K562 (cell line): Measurements from ENCODE around the gene OR51B5. TPM values are rescaled to one million over a fixed set of nuclear protein-coding genes. Genes with fewer than 3 reads are reported as not detected.

ENCODE experiments used
- ATAC-seq: fragments of 200-7000 bp; cut with Tn5 transposase; 3 replicates; pipeline ENCODE4 v1.9.1; 2020; ENCODE audit warnings: moderate library complexity
- BruUV-seq: library from RNA; stranded (reverse); fragments of 400-500 nt; replicated peaks from 2 replicates; lab custom pipeline; 2021; lab: Mats Ljungman, UMichigan
- CTCF ChIA-PET: fragments of 300-600 bp; formaldehyde crosslinking; extraction: SDS; loops from one replicate; lab custom pipeline; 2021; ENCODE audit warnings: low intra/inter-chr PET ratio; lab: Yijun Ruan, JAX
- POLR2A ChIA-PET: fragments of 300-600, 350-650 bp; sonication (Branson Sonifier 250); formaldehyde crosslinking; extraction: SDS; loops from one replicate; lab custom pipeline; 2021; ENCODE audit warnings: antibody characterized with exemption, inconsistent platforms; lab: Yijun Ruan, JAX
- DNase-seq, 4 experiments: peaks; one replicate each; pipeline versions ENCODE4 v3.0.0 to v3.0.0-alpha.2; 2011 to 2018; ENCODE audit warnings: low spot score in 3 of 4, mixed read lengths in 3 of 4; ENCODE audit errors: extremely low read depth in 1 of 4
- FAIRE-seq: peaks from 2 replicates; lab custom pipeline; 2011; peaks lifted over from hg19 to GRCh38; lab: Jason Lieb, UNC
- H2AFZ ChIP-seq: 2 replicates; pipeline ENCODE4 v1.6.0; 2011; ENCODE audit warnings: low read depth, low read length, control low read depth, inconsistent platforms
- H3K27ac ChIP-seq: fragments of 200-600 bp; 3 replicates; pipeline ENCODE4 v1.8.0; 2011; ENCODE audit warnings: low read depth, mild to moderate bottlenecking, control low read depth, inconsistent platforms, low read length, moderate library complexity, mixed read lengths; ENCODE audit errors: extremely low read depth
- H3K27me3 ChIP-seq, 2 experiments: fragments of 300-600 bp in 1 of 2; 2 replicates in 1 of 2; 3 replicates in 1 of 2; pipeline versions ENCODE4 v1.6.0 to v1.8.0; 2011; ENCODE audit warnings: inconsistent platforms in 2 of 2, low read length in 2 of 2, mild to moderate bottlenecking in 1 of 2, mixed read lengths in 1 of 2, moderate library complexity in 1 of 2; ENCODE audit not compliant: control insufficient read depth in 2 of 2, insufficient read depth in 2 of 2
- H3K36me3 ChIP-seq: fragments of 300-600 bp; 3 replicates; pipeline ENCODE4 v1.8.0; 2011; ENCODE audit warnings: mild to moderate bottlenecking, low read length, inconsistent platforms; ENCODE audit not compliant: control insufficient read depth, insufficient read depth
- H3K4me1 ChIP-seq, 2 experiments: fragments of 200-600 bp in 1 of 2; replicated peaks in 1 of 2; 2 replicates in 1 of 2; 3 replicates in 1 of 2; pipeline versions ENCODE4 v1.5.1 to v1.8.0; 2011; ENCODE audit warnings: inconsistent platforms in 2 of 2, low read length in 2 of 2, mild to moderate bottlenecking in 1 of 2, mixed read lengths in 1 of 2, moderate library complexity in 1 of 2; ENCODE audit not compliant: control insufficient read depth in 2 of 2, insufficient read depth in 2 of 2
- H3K4me2 ChIP-seq: 2 replicates; pipeline ENCODE4 v1.6.1; 2011; ENCODE audit warnings: low read length, control low read depth, inconsistent platforms, mixed read lengths; ENCODE audit not compliant: insufficient read depth
- H3K4me3 ChIP-seq: fragments of 200-600 bp; sonication (generic), shearing (Covaris generic); 2 replicates; pipeline ENCODE4 v1.5.1; 2016; ENCODE audit warnings: control low read depth, inconsistent platforms
- H3K79me2 ChIP-seq: fragments of 200-600 bp; 3 replicates; pipeline ENCODE4 v1.8.0; 2011; ENCODE audit warnings: low read length, inconsistent platforms; ENCODE audit not compliant: control insufficient read depth, insufficient read depth
- H3K9ac ChIP-seq, 2 experiments: 2 replicates each; pipeline versions ENCODE4 v1.6.0 to v1.6.1; 2011; ENCODE audit warnings: low read depth in 2 of 2, low read length in 2 of 2, control low read depth in 1 of 2, inconsistent platforms in 1 of 2, mild to moderate bottlenecking in 1 of 2, mixed read lengths in 1 of 2; ENCODE audit not compliant: insufficient read depth in 1 of 2
- H3K9me1 ChIP-seq: one replicate; pipeline ENCODE4 v1.6.0; 2011; ENCODE audit warnings: inconsistent platforms, mild to moderate bottlenecking, low read length, moderate library complexity; ENCODE audit not compliant: control insufficient read depth, insufficient read depth
- H3K9me3 ChIP-seq: replicated peaks from 2 replicates; pipeline ENCODE4 v1.5.1; 2011; ENCODE audit warnings: low read depth, low read length, inconsistent platforms; ENCODE audit not compliant: control insufficient read depth, insufficient read depth
- H4K20me1 ChIP-seq: replicated peaks from 2 replicates; pipeline ENCODE4 v1.6.1; 2011; ENCODE audit warnings: low read length, inconsistent platforms, mixed read lengths; ENCODE audit not compliant: control insufficient read depth, insufficient read depth
- CSDE1 ChIP-seq, 2 experiments: fragments of 450-650 bp; IDR thresholded peaks; 2 replicates each; pipeline ENCODE4 v1.6.1; 2016; ENCODE audit warnings: mild to moderate bottlenecking in 1 of 2
- FOSL1 ChIP-seq: fragments of 200-800 bp; sonication (Bioruptor generic); conservative IDR thresholded peaks from 2 replicates; pipeline ENCODE4 v1.6.1; 2016; ENCODE audit warnings: missing genetic modification characterization, missing compliant biosample characterization
- MIER1 ChIP-seq: fragments of 450-650 bp; IDR thresholded peaks from 2 replicates; pipeline ENCODE4 v1.6.1; 2016; ENCODE audit warnings: antibody characterized with exemption, mild to moderate bottlenecking, low read depth
- NFXL1 ChIP-seq: fragments of 450-650 bp; formaldehyde crosslinking; IDR thresholded peaks from 2 replicates; pipeline ENCODE4 v1.4.0; 2021; ENCODE audit warnings: mild to moderate bottlenecking
- NR4A1 ChIP-seq, 2 experiments: fragments of 250-450 bp in 1 of 2; fragments of 450-650 bp in 1 of 2; sonication (Bioruptor Pico) in 1 of 2; IDR thresholded peaks; 2 replicates each; pipeline versions ENCODE4 v1.4.0 to v1.6.1; 2016 to 2020; ENCODE audit warnings: mild to moderate bottlenecking in 2 of 2, missing compliant biosample characterization in 1 of 2, missing genetic modification characterization in 1 of 2, moderate library complexity in 1 of 2
- ZC3H11A ChIP-seq: IDR thresholded peaks from 2 replicates; pipeline ENCODE4 v1.6.1; 2012; ENCODE audit warnings: low read depth, low read length, improper control_type of control experiment
- whole genome bisulfite sequencing: fragments of 100-300 bp; shearing (Covaris generic); methylation state at CpG from one replicate; pipeline ENCODE4 v1.1.6; 2016; ENCODE audit warnings: low coverage, mixed read lengths; ENCODE audit not compliant: insufficient coverage; ENCODE audit errors: missing lambda C conversion rate; 5-methylcytosine and 5-hydroxymethylcytosine counted together
- in situ Hi-C: fragments of 300-500 bp; cut with MboI; formaldehyde crosslinking; loops from 4 replicates; pipeline ENCODE4 v1.15.0; 2018; ENCODE audit warnings: inconsistent platforms, mixed read lengths
- intact Hi-C: fragments of 100-400 bp; cut with micrococcal nuclease; formaldehyde crosslinking; loops from 2 replicates; pipeline ENCODE4 v1.14.2; 2022
- polyA plus RNA-seq, 8 experiments: library from polyadenylated mRNA; depleted of rRNA in 4 of 8; stranded (reverse) in 5 of 8; unstranded in 3 of 8; fragments of >200 nt; fragmentation: Nextera tagmentation in 2 of 8; fragmentation: Illumina TruSeq in 1 of 8; extraction: Ambion mirVana in 2 of 8; extraction: Trizol in 1 of 8; gene quantifications; 2 replicates each; pipeline versions ENCODE4 v1.2.1 to v1.2.3, GENCODE V29; 2011 to 2014; ENCODE audit warnings: inconsistent platforms in 1 of 8, missing spikeins in 1 of 8
- total RNA-seq, 7 experiments: library from RNA; depleted of rRNA in 6 of 7; stranded (reverse); fragments of >200 nt in 6 of 7; fragmentation: Illumina TruSeq in 2 of 7; extraction: Trizol in 2 of 7; gene quantifications; 2 replicates each; pipeline versions ENCODE4 v1.2.1 to v1.2.3, GENCODE V29; 2011 to 2021; ENCODE audit warnings: low replicate concordance in 1 of 7
- TF ChIP-seq, protein P1 (sequence below), 2 experiments: IDR thresholded peaks in 1 of 2; conservative IDR thresholded peaks in 1 of 2; 2 replicates each; pipeline ENCODE4 v1.6.1; 2016; ENCODE audit warnings: low read depth in 2 of 2, mild to moderate bottlenecking in 1 of 2, missing compliant biosample characterization in 1 of 2, missing genetic modification characterization in 1 of 2, moderate library complexity in 1 of 2
- TF ChIP-seq, protein P2 (sequence below), 2 experiments: fragments of 450-650 bp; conservative IDR thresholded peaks; 2 replicates each; pipeline ENCODE4 v1.6.1; 2017; ENCODE audit warnings: mild to moderate bottlenecking in 2 of 2, moderate library complexity in 2 of 2

OR51B5 gene
- total and polyA plus RNA-seq, 9 of the 15 experiments (the other 6 are each of a cell fraction or from before 2014, with no cell fraction given), result 81.2 to 176 (median 113) TPM

DNA sequence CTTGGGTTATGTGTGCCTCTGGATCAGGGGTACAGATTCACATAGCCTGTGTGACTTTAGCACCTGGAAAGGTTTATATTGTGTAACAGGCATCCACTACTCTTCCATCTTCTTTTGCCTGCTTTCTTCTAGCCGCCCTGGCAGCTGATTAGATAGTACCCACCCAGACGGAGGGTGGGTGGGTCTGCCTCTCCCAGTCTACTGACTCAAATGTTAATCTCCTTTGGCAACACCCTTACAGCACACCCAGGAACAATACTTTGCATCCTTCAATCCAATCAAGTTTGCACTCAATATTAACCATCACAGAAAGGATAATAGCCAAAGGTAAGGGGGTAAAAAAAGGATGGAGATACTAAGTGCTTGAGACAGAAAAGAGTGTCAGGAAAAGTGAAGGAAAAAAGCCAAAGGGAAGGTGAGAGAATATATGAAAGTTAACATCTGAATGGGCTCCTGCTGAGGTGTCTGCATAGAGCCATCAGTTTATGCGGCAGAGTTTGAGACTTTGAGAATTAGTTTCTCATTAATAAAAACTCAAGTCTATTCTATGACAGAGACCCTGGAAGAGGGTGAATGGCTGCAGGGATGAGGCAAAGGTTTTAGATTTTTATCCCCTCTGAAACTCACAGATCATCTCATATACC is 5.3 kb upstream of the OR51B5 start (continued):
- no peak for TF ChIP-seq NFXL1 (CRISPR knock-in tag)
- TF ChIP-seq MIER1, result no peak
- TF ChIP-seq, all 486 proteins: peak for 0

DNA sequence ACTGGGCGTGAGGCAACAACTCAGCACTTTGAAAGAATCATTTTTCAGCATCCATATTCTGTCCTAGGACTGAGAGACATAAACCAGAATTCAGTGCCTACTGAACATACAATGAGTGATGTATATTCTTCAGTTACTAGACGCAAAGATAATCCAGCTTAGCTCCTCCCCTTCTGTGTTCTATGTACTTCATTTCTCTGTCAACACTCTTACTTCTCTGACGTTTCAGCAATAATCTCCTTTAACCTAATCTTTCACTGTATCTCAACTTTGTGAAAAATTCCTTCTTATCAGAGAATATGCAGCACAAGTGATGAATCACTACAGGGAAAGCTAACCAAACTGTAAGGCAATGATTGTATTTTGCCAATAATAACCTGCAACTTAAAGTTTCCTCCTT is 2.5 kb upstream of the OR51B5 start:
- Histone ChIP-seq H3K4me3 (no peak overlapping the region), H3K9me1 (no peaks in the 10 kb centered on the region), H3K79me2 (peaks cover 33% of the 10 kb centered on the region), H3K27ac (no peak overlapping the region), H3K9me3 (no peaks in the 10 kb centered on the region), H3K27me3 (no peaks in the 10 kb centered on the region), H3K4me1 (peaks cover 0 to 3% of the 10 kb centered on the region in 2 experiments; a peak in 1 of 5 replicates), H4K20me1 (no peaks in the 10 kb centered on the region), H2AFZ (no peak overlapping the region), H3K36me3 (peaks cover 87% of the 10 kb centered on the region), H3K9ac (no peak overlapping the region), H3K4me2 (no peak overlapping the region)
- CTCF ChIA-PET, result no interaction called here
- BruUV-seq, result no TSS peak
- ATAC-seq (no peak), FAIRE-seq (no peak), DNase-seq (no peak)
- TF ChIP-seq, protein P1, sequence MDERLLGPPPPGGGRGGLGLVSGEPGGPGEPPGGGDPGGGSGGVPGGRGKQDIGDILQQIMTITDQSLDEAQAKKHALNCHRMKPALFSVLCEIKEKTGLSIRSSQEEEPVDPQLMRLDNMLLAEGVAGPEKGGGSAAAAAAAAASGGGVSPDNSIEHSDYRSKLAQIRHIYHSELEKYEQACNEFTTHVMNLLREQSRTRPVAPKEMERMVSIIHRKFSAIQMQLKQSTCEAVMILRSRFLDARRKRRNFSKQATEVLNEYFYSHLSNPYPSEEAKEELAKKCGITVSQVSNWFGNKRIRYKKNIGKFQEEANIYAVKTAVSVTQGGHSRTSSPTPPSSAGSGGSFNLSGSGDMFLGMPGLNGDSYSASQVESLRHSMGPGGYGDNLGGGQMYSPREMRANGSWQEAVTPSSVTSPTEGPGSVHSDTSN (CRISPR knock-in tag; IDR thresholded peaks at IDR 0.05; ENCODE audit: low read depth), result no peak
- TF ChIP-seq, protein P1 (tag; conservative IDR thresholded peaks at IDR 0.05; ENCODE audit: low read depth), result 0 out of 2 replicates have a peak, but pooled peaks have one; percentile 19
- TF ChIP-seq, protein P2, sequence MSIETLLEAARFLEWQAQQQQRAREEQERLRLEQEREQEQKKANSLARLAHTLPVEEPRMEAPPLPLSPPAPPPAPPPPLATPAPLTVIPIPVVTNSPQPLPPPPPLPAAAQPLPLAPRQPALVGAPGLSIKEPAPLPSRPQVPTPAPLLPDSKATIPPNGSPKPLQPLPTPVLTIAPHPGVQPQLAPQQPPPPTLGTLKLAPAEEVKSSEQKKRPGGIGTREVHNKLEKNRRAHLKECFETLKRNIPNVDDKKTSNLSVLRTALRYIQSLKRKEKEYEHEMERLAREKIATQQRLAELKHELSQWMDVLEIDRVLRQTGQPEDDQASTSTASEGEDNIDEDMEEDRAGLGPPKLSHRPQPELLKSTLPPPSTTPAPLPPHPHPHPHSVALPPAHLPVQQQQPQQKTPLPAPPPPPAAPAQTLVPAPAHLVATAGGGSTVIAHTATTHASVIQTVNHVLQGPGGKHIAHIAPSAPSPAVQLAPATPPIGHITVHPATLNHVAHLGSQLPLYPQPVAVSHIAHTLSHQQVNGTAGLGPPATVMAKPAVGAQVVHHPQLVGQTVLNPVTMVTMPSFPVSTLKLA (conservative IDR thresholded peaks at IDR 0.05), result no peak
- no peak for TF ChIP-seq ZC3H11A
- TF ChIP-seq NR4A1 (CRISPR knock-in tag; IDR thresholded peaks at IDR 0.05), result no peak
- no peak for TF ChIP-seq NR4A1 (tag; IDR thresholded peaks at IDR 0.05)
- no peak for TF ChIP-seq CSDE1 (IDR thresholded peaks at IDR 0.05)
- TF ChIP-seq FOSL1 (tag), result peak; percentile 44
- in situ Hi-C loops (no loop called here), intact Hi-C loops (no loop called here)
- POLR2A ChIA-PET, result no interaction called here
- WGBS, result 42% methylated on average over 3 of the region's 3 CpGs
